ENCODE measurements around the gene PLEKHG4B. TPM values are rescaled to one million over a fixed set of nuclear protein-coding genes. Genes with fewer than 3 reads are reported as not detected.

Gene PLEKHG4B
- total and polyA plus RNA-seq, 8 donors: 0.21 to 0.75 (median 0.38) TPM

GRCh38 chr5:73768-74502 lies 18.0 kb upstream of the PLEKHG4B start:
- Histone ChIP-seq H3K27me3 (no peaks in the 10 kb centered on the region), H3K36me3 (no peaks in the 10 kb centered on the region), H3K27ac (no peak overlapping the region), H3K4me1 (no peaks in the 10 kb centered on the region), H3K9me3 (no peaks in the 10 kb centered on the region), H3K4me3 (no peak overlapping the region)
- DNase-seq (peak in 1 of 6 donors; percentile 39), ATAC-seq (no peak), FAIRE-seq (no peak)
- TF ChIP-seq CTCF (IDR thresholded peaks at IDR 0.05): no peak
- intact Hi-C loops (cut with DNase I): no loop called here
- 81 to 84% methylated on average over 16 of the region's 16 CpGs for WGBS, 2 donors

DNA sequence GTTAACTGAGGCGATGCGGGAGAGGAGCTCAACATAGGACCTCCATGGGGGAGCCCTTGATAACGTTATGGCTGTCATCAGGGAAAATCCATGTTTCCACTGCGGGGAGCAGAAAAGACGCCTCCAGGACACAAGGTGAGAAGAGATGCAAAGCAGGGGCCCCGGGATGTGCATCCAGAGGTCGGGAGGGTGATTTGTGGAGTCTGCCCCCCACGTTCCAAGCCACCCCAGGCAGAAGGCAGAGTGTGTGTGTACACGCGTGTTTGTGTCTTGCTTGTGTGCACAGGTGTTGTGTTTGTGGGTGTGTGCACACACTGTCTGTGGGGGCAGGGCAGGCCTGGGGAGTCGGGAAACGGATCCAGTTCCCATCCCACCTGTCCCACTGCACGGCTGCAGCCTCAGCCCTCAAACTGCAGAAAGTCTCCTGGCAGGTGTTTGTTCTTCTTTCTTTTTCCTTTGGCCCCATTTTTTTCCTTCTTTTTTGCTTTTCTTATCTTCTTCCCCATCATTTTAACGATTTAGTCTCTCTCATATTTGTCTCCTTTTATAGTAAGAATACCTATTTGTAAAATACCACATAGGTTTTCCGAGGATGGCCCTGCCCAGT lies 17.4 kb upstream of the PLEKHG4B start:
- intact Hi-C loops (cut with DNase I): no loop called here
- no peak for DNase-seq
- H3K36me3 ChIP-seq: no peaks in the 10 kb centered on the region
- no peak overlapping the region for H3K27ac ChIP-seq
- H3K9me3 ChIP-seq: no peaks in the 10 kb centered on the region
- WGBS, 2 donors: 69 to 80% methylated on average over 15 of the region's 15 CpGs
- TF ChIP-seq CTCF (IDR thresholded peaks at IDR 0.05): no peak
- no peaks in the 10 kb centered on the region for H3K4me1 ChIP-seq
- FAIRE-seq: no peak
- ATAC-seq: no peak
- no peak overlapping the region for H3K4me3 ChIP-seq
- no peaks in the 10 kb centered on the region for H3K27me3 ChIP-seq

DNA sequence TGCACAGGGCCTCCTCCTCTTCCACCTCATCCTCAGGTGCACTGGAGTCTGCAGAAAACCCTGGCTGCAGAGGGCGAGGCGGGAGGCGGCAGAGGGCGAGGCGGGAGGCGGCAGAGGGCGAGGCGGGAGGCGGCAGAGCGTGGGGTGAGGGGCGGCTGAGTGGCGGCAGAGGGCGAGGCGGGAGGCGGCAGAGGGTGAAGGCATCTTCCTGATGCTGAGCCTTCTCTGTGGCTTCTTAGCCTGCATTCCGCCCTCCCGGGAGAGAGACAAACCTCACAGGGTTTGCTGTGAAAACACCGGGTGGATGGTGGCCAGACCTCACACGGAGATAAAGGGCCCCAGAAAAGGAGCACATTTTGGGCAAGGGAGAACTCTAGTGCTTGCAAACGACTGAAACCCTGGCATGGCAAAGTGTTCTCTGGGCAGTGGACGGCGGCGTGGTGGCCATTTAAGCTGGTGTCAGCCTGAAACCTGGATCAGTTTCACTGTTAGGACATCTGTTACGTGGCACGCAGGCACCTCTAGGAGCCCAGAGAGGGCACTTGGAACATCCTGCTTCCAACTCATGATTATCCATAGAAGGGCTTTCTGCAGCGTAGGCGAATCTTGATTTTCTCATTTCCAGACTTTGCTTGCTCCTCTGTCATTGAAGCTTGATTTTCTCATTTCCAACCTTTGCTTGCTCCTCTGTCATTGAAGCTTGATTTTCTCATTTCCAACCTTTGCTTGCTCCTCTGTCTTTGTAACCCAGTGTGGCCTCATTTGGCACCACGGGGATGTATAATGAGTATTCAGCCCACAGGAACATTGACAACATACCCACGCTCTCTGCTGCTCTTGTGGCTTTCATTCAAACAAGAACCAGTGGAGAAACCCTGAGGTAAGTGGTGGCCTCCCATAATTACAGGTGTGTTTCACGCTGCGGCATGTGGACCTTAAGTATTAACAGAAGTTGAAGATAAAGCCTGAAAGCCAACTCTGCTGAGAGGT lies 16.3 kb upstream of the PLEKHG4B start:
- Histone ChIP-seq H3K9me3 (no peaks in the 10 kb centered on the region), H3K4me1 (no peaks in the 10 kb centered on the region), H3K27ac (no peak overlapping the region), H3K27me3 (no peaks in the 10 kb centered on the region), H3K36me3 (no peaks in the 10 kb centered on the region), H3K4me3 (no peak overlapping the region)
- WGBS, 2 donors: 46 to 54% methylated on average over 18 to 31 of the region's 31 CpGs
- ATAC-seq (no peak), DNase-seq (peak in 1 of 6 donors; percentile 28), FAIRE-seq (no peak)
- intact Hi-C loops (cut with DNase I): no loop called here
- TF ChIP-seq CTCF (IDR thresholded peaks at IDR 0.05): no peak

- WGBS, 2 donors: 70 to 80% methylated on average over 22 of the region's 22 CpGs
- no peak for TF ChIP-seq CTCF (IDR thresholded peaks at IDR 0.05)
- Histone ChIP-seq H3K4me1 (no peaks in the 10 kb centered on the region), H3K27ac (no peak overlapping the region), H3K9me3 (no peaks in the 10 kb centered on the region), H3K36me3 (no peaks in the 10 kb centered on the region), H3K27me3 (no peaks in the 10 kb centered on the region), H3K4me3 (no peak overlapping the region)
- DNase-seq (peak in 1 of 6 donors; percentile 46), ATAC-seq (no peak), FAIRE-seq (no peak)
- intact Hi-C loops (cut with DNase I): no loop called here
These were observed 15.4 kb upstream of the PLEKHG4B start for GRCh38 chr5:76358-77169.
